PFSK-1 (cell line): ENCODE data around the gene SLC7A1.

Source experiments
- FOXP2 ChIP-seq: optimal IDR thresholded peaks from 2 replicates; pipeline ENCODE3; 2011; ENCODE audit warnings: borderline replicate concordance, control low read depth, inconsistent platforms; ENCODE audit not compliant: insufficient read depth; ENCODE audit errors: extremely low read length, extremely low read depth
- SIN3A ChIP-seq: IDR thresholded peaks from 2 replicates; pipeline ENCODE4 v1.6.1; 2012; ENCODE audit warnings: mild to moderate bottlenecking, low read length, moderate library complexity, borderline replicate concordance; ENCODE audit not compliant: insufficient read depth
- TF ChIP-seq, protein P1 (sequence below), 2 experiments: IDR thresholded peaks; 2 replicates each; pipeline versions ENCODE4 v1.6.1 to v1.8.0; 2011 to 2012; ENCODE audit warnings: low read depth in 2 of 2, low read length in 2 of 2, control low read depth in 1 of 2, inconsistent platforms in 1 of 2, mild to moderate bottlenecking in 1 of 2, moderate library complexity in 1 of 2; ENCODE audit not compliant: insufficient read depth in 1 of 2

DNA sequence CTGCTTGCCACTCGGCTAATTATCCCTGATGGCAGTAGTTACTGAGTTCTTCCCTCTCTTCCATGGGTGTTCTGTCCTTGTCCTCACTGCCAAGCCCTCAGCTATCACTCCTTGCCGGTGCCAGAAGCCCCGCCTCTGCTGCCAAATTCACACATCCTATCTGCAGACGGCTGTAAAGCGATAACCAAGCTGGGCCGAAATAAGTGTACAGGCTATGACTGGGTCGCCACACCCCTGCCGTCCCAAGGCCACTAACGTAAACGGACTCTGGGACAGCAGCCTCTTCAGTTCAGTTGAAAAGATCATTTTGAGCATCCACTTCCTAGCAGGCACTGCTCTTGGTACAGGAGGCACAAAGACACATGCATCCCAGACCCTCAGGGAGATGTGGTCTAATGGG lies 13.3 kb downstream of the SLC7A1 start:
- TF ChIP-seq, protein P1, sequence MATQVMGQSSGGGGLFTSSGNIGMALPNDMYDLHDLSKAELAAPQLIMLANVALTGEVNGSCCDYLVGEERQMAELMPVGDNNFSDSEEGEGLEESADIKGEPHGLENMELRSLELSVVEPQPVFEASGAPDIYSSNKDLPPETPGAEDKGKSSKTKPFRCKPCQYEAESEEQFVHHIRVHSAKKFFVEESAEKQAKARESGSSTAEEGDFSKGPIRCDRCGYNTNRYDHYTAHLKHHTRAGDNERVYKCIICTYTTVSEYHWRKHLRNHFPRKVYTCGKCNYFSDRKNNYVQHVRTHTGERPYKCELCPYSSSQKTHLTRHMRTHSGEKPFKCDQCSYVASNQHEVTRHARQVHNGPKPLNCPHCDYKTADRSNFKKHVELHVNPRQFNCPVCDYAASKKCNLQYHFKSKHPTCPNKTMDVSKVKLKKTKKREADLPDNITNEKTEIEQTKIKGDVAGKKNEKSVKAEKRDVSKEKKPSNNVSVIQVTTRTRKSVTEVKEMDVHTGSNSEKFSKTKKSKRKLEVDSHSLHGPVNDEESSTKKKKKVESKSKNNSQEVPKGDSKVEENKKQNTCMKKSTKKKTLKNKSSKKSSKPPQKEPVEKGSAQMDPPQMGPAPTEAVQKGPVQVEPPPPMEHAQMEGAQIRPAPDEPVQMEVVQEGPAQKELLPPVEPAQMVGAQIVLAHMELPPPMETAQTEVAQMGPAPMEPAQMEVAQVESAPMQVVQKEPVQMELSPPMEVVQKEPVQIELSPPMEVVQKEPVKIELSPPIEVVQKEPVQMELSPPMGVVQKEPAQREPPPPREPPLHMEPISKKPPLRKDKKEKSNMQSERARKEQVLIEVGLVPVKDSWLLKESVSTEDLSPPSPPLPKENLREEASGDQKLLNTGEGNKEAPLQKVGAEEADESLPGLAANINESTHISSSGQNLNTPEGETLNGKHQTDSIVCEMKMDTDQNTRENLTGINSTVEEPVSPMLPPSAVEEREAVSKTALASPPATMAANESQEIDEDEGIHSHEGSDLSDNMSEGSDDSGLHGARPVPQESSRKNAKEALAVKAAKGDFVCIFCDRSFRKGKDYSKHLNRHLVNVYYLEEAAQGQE (IDR thresholded peaks at IDR 0.05; ENCODE audit: insufficient read depth in 1 of 2, low read depth in 2 of 2, low read length in 2 of 2): no peak
- TF ChIP-seq SIN3A: no peak
- TF ChIP-seq FOXP2: no peak
